K562 (cell line): ENCODE results near the gene UQCR11. TPM values are rescaled to one million over a fixed set of nuclear protein-coding genes. Genes with fewer than 3 reads are reported as not detected.

ENCODE experiments used
- ATF3 ChIP-seq, 2 experiments: fragments of 450-650 bp in 1 of 2; sonication (generic) in 1 of 2; formaldehyde crosslinking in 1 of 2; IDR thresholded peaks in 1 of 2; conservative IDR thresholded peaks in 1 of 2; 2 replicates each; pipeline versions ENCODE4 v1.6.1 to v1.8.1; 2016 to 2023; ENCODE audit warnings: mild to moderate bottlenecking in 2 of 2, moderate library complexity in 2 of 2, inconsistent platforms in 1 of 2, missing genetic modification reagents in 1 of 2
- BHLHE40 ChIP-seq: IDR thresholded peaks from 2 replicates; pipeline ENCODE4 v1.6.1; 2011; ENCODE audit warnings: low read length, improper control_type of control experiment
- CBX8 ChIP-seq: fragments of 200-600 bp; sonication (generic); IDR thresholded peaks from 2 replicates; pipeline ENCODE4 v1.6.1; 2012; ENCODE audit warnings: borderline replicate concordance, mixed run types, low read depth, mild to moderate bottlenecking, moderate library complexity, mixed read lengths, low read length, control low read depth, inconsistent platforms; ENCODE audit not compliant: poor library complexity, severe bottlenecking; ENCODE audit errors: extremely low read depth
- CGGBP1 ChIP-seq: fragments of 250-450 bp; sonication (Bioruptor Pico); IDR thresholded peaks from 2 replicates; pipeline ENCODE4 v1.9.0; 2021; ENCODE audit warnings: mild to moderate bottlenecking
- DMBX1 ChIP-seq: fragments of 250-450 bp; sonication (Bioruptor Pico); IDR thresholded peaks from 2 replicates; pipeline ENCODE4 v1.8.0; 2022; ENCODE audit warnings: inconsistent platforms, mild to moderate bottlenecking, moderate library complexity, borderline replicate concordance
- E2F4 ChIP-seq: sonication (generic); formaldehyde crosslinking; IDR thresholded peaks from 2 replicates; pipeline ENCODE4 v1.8.0; 2022; ENCODE audit warnings: mild to moderate bottlenecking, low read depth, missing genetic modification reagents
- FOXM1 ChIP-seq, 2 experiments: fragments of 450-650 bp in 1 of 2; sonication (generic) in 1 of 2; formaldehyde crosslinking in 1 of 2; IDR thresholded peaks; 2 replicates each; pipeline versions ENCODE4 v1.6.1 to v1.9.0; 2017 to 2022; ENCODE audit warnings: low read depth in 2 of 2, mild to moderate bottlenecking in 2 of 2, missing genetic modification reagents in 1 of 2, moderate library complexity in 1 of 2
- HCFC1 ChIP-seq: IDR thresholded peaks from 2 replicates; pipeline ENCODE4 v1.6.1; 2012; ENCODE audit warnings: low read depth, low read length, improper control_type of control experiment
- KDM2B ChIP-seq: fragments of 250-450 bp; sonication (Bioruptor Pico); IDR thresholded peaks from 2 replicates; pipeline ENCODE4 v1.8.0; 2021; ENCODE audit warnings: mild to moderate bottlenecking, moderate library complexity
- L3MBTL2 ChIP-seq: fragments of 450-650 bp; IDR thresholded peaks from 2 replicates; pipeline ENCODE4 v1.6.1; 2016; ENCODE audit warnings: mild to moderate bottlenecking, moderate library complexity
- LEF1 ChIP-seq: fragments of 450-650 bp; IDR thresholded peaks from 2 replicates; pipeline ENCODE4 v1.6.1; 2016; ENCODE audit warnings: mild to moderate bottlenecking
- MBD1 ChIP-seq: fragments of 250-450 bp; sonication (Bioruptor Pico); IDR thresholded peaks from 2 replicates; pipeline ENCODE4 v1.8.0; 2022; ENCODE audit warnings: inconsistent platforms
- MTA2 ChIP-seq: fragments of 450-650 bp; IDR thresholded peaks from 2 replicates; pipeline ENCODE4 v1.6.1; 2016; ENCODE audit warnings: low read depth
- NR2C2 ChIP-seq, 2 experiments: fragments of 200-800 bp in 1 of 2; sonication (Bioruptor generic) in 1 of 2; sonication (generic) in 1 of 2; formaldehyde crosslinking in 1 of 2; IDR thresholded peaks; 2 replicates each; pipeline versions ENCODE4 v1.6.1 to v1.8.0; 2016 to 2022; ENCODE audit warnings: mild to moderate bottlenecking in 1 of 2, missing compliant biosample characterization in 1 of 2, missing genetic modification characterization in 1 of 2, missing genetic modification reagents in 1 of 2
- SMARCA4 ChIP-seq: fragments of 450-650 bp; IDR thresholded peaks from 2 replicates; pipeline ENCODE4 v1.6.1; 2016
- TCF15 ChIP-seq: fragments of 250-450 bp; sonication (Bioruptor Pico); IDR thresholded peaks from 2 replicates; pipeline ENCODE4 v1.8.0; 2022; ENCODE audit warnings: moderate library complexity, mild to moderate bottlenecking, inconsistent platforms
- TEAD4 ChIP-seq, 2 experiments: sonication (generic) in 1 of 2; formaldehyde crosslinking in 1 of 2; IDR thresholded peaks; 2 replicates each; pipeline versions ENCODE4 v1.6.1 to v1.8.0; 2012 to 2022; ENCODE audit warnings: borderline replicate concordance in 1 of 2, inconsistent platforms in 1 of 2, low read length in 1 of 2, mild to moderate bottlenecking in 1 of 2, missing genetic modification reagents in 1 of 2
- ZBTB2 ChIP-seq: fragments of 450-650 bp; IDR thresholded peaks from 2 replicates; pipeline ENCODE4 v1.6.1; 2016; ENCODE audit warnings: antibody characterized with exemption
- ZNF175 ChIP-seq: fragments of 200-800 bp; sonication (Bioruptor generic); IDR thresholded peaks from 2 replicates; pipeline ENCODE4 v1.6.1; 2016; ENCODE audit warnings: low read depth, mild to moderate bottlenecking, missing genetic modification characterization, missing compliant biosample characterization
- ZNF764 ChIP-seq: fragments of 250-450 bp; sonication (Bioruptor Pico); IDR thresholded peaks from 2 replicates; pipeline ENCODE4 v1.4.0; 2020; ENCODE audit warnings: low read depth, mild to moderate bottlenecking, moderate library complexity
- ZNF830 ChIP-seq: fragments of 250-450 bp; sonication (Bioruptor Pico); IDR thresholded peaks from 2 replicates; pipeline ENCODE4 v1.5.0; 2021; ENCODE audit warnings: mild to moderate bottlenecking
- polyA plus RNA-seq, 8 experiments: library from polyadenylated mRNA; depleted of rRNA in 4 of 8; stranded (reverse) in 5 of 8; unstranded in 3 of 8; fragments of >200 nt; fragmentation: Nextera tagmentation in 2 of 8; fragmentation: Illumina TruSeq in 1 of 8; extraction: Ambion mirVana in 2 of 8; extraction: Trizol in 1 of 8; gene quantifications; 2 replicates each; pipeline versions ENCODE4 v1.2.1 to v1.2.3, GENCODE V29; 2011 to 2014; ENCODE audit warnings: inconsistent platforms in 1 of 8, missing spikeins in 1 of 8
- total RNA-seq, 7 experiments: library from RNA; depleted of rRNA in 6 of 7; stranded (reverse); fragments of >200 nt in 6 of 7; fragmentation: Illumina TruSeq in 2 of 7; extraction: Trizol in 2 of 7; gene quantifications; 2 replicates each; pipeline versions ENCODE4 v1.2.1 to v1.2.3, GENCODE V29; 2011 to 2021; ENCODE audit warnings: low replicate concordance in 1 of 7

Gene UQCR11
- total and polyA plus RNA-seq, 9 of the 15 experiments (the other 6 are each of a cell fraction or from before 2014, with no cell fraction given), result 57.6 to 394 (median 259) TPM

GRCh38 chr19:1624458-1624857 lies 19.2 kb upstream of the UQCR11 start (continued):
- TF ChIP-seq BHLHE40, result peak; percentile 12; the same call in 1 of the 2 replicates
- no peak for TF ChIP-seq CGGBP1 (CRISPR knock-in tag)
- no peak for TF ChIP-seq TCF15 (CRISPR knock-in tag)
- no peak for TF ChIP-seq ZNF764
- TF ChIP-seq LEF1, result no peak
- no peak for TF ChIP-seq TEAD4 (IDR thresholded peaks at IDR 0.05; ENCODE audit: low read length)
- TF ChIP-seq TEAD4 (CRISPR knock-in tag; IDR thresholded peaks at IDR 0.05; ENCODE audit: borderline replicate concordance), result no peak
- TF ChIP-seq E2F4 (CRISPR knock-in tag), result no peak
- TF ChIP-seq ATF3 (IDR thresholded peaks at IDR 0.05), result peak; percentile 38; the same call in 1 of the 2 replicates
- no peak for TF ChIP-seq ATF3 (CRISPR knock-in tag; conservative IDR thresholded peaks at IDR 0.05)
- 0 out of 2 replicates have a peak, but pooled peaks have one; percentile 19 for TF ChIP-seq FOXM1 (IDR thresholded peaks at IDR 0.05; ENCODE audit: low read depth)
- no peak for TF ChIP-seq FOXM1 (CRISPR knock-in tag; IDR thresholded peaks at IDR 0.05; ENCODE audit: low read depth)
- no peak for TF ChIP-seq ZNF175 (CRISPR knock-in tag)
- TF ChIP-seq MBD1 (CRISPR knock-in tag), result peak; percentile 98
- 0 out of 2 replicates have a peak, but pooled peaks have one; percentile 28 for TF ChIP-seq DMBX1
- TF ChIP-seq ZBTB2, result 0 out of 2 replicates have a peak, but pooled peaks have one; percentile 25
- TF ChIP-seq ZNF830 (CRISPR knock-in tag), result no peak
- TF ChIP-seq MTA2, result no peak
- TF ChIP-seq NR2C2 (CRISPR knock-in tag; IDR thresholded peaks at IDR 0.05), result no peak
- no peak for TF ChIP-seq NR2C2 (tag; IDR thresholded peaks at IDR 0.05)
- no peak for TF ChIP-seq L3MBTL2
- TF ChIP-seq HCFC1, result 0 out of 2 replicates have a peak, but pooled peaks have one; percentile 49
- no peak; the same call in 1 of the 2 replicates for TF ChIP-seq SMARCA4
- no peak for TF ChIP-seq CBX8
- no peak for TF ChIP-seq KDM2B
